Left ventricle myocardium inferior (tissue), 1 donor: ENCODE results near the gene SV2A. TPM values are rescaled to one million over a fixed set of nuclear protein-coding genes. Genes with fewer than 3 reads are reported as not detected.
A peak's percentile ranks its signal among the peaks of the same experiment; 100 is the strongest.
"Not testable (repeated sequence)": the region's sequence is repeated elsewhere in the genome, so short reads cannot be mapped to it uniquely, and the experiment has no call there.

ENCODE experiments used
- DNase-seq: peaks from one replicate; pipeline ENCODE4 v3.0.0-alpha.2; 2020
- H3K27ac ChIP-seq: fragments of 200-600 bp; replicated peaks from 2 replicates; pipeline ENCODE4 v1.8.0; 2021
- H3K27me3 ChIP-seq: fragments of 200-600 bp; 2 replicates; pipeline ENCODE4 v1.8.0; 2021; ENCODE audit warnings: low read depth
- H3K36me3 ChIP-seq: fragments of 200-600 bp; 2 replicates; pipeline ENCODE4 v1.8.0; 2021
- H3K4me1 ChIP-seq: fragments of 200-600 bp; 2 replicates; pipeline ENCODE4 v1.8.0; 2021
- H3K4me3 ChIP-seq: fragments of 200-600 bp; 2 replicates; pipeline ENCODE4 v1.8.0; 2021; ENCODE audit warnings: mild to moderate bottlenecking, moderate library complexity
- H3K9me3 ChIP-seq: fragments of 200-600 bp; replicated peaks from 2 replicates; pipeline ENCODE4 v1.8.0; 2021
- intact Hi-C: fragments of 100-400 bp; cut with micrococcal nuclease; formaldehyde crosslinking; loops from one replicate; pipeline ENCODE4 v1.11.0; 2022
- total RNA-seq: library from RNA; stranded (reverse); fragmentation: NEBNext Ultra II Directional; extraction: Animal tissue kit (Norgen Biotek cat#: 25700); gene quantifications from one replicate; pipeline ENCODE4 v1.2.1, GENCODE V29; 2021
- TF ChIP-seq, protein P1 (sequence below): fragments of 200-600 bp; IDR thresholded peaks from 2 replicates; pipeline ENCODE4 v1.8.0; 2021; ENCODE audit warnings: antibody characterized with exemption, mild to moderate bottlenecking, borderline replicate concordance
- donor health status: DM: no; HTN: yes; CAD: no; lungs with severe emphysema.

The SV2A gene
- total RNA-seq, 1 donor from 2014 or later: 0.44 TPM

- Histone ChIP-seq H3K36me3 (no peaks in the 10 kb centered on the region), H3K4me1 (peaks cover 19% of the 10 kb centered on the region), H3K9me3 (no peaks in the 10 kb centered on the region), H3K27ac (peak within 1 kb of the TSS; percentile 92), H3K27me3 (no peaks in the 10 kb centered on the region), H3K4me3 (peak within 1 kb of the TSS; percentile 79)
- peak; percentile 94 for DNase-seq
- TF ChIP-seq, protein P1, sequence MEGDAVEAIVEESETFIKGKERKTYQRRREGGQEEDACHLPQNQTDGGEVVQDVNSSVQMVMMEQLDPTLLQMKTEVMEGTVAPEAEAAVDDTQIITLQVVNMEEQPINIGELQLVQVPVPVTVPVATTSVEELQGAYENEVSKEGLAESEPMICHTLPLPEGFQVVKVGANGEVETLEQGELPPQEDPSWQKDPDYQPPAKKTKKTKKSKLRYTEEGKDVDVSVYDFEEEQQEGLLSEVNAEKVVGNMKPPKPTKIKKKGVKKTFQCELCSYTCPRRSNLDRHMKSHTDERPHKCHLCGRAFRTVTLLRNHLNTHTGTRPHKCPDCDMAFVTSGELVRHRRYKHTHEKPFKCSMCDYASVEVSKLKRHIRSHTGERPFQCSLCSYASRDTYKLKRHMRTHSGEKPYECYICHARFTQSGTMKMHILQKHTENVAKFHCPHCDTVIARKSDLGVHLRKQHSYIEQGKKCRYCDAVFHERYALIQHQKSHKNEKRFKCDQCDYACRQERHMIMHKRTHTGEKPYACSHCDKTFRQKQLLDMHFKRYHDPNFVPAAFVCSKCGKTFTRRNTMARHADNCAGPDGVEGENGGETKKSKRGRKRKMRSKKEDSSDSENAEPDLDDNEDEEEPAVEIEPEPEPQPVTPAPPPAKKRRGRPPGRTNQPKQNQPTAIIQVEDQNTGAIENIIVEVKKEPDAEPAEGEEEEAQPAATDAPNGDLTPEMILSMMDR: no peak
- intact Hi-C loops: no loop called here
These were observed 18.0 kb downstream of the SV2A start, which contains the start of gene BOLA1 for GRCh38 chr1:149899460-149900284. Gene BOLA1 (plus strand): TSS chr1:149899568. CDS start chr1:149900060, 492 bp downstream.

GRCh38 chr1:149896575-149896974 lies 21.1 kb downstream of the SV2A start:
- no peak overlapping the region for H3K4me3 ChIP-seq
- no peak overlapping the region for H3K27ac ChIP-seq
- H3K9me3 ChIP-seq: no peaks in the 10 kb centered on the region
- DNase-seq: no peak
- intact Hi-C loops: no loop called here
- no peaks in the 10 kb centered on the region for H3K36me3 ChIP-seq
- peaks cover 19% of the 10 kb centered on the region for H3K4me1 ChIP-seq
- TF ChIP-seq, protein P1: no peak
- no peaks in the 10 kb centered on the region for H3K27me3 ChIP-seq

- Histone ChIP-seq H3K4me3 (peak overlapping the region; percentile 77), H3K4me1 (peaks cover 43% of the 10 kb centered on the region), H3K27ac (peak overlapping the region; percentile 98), H3K36me3 (no peaks in the 10 kb centered on the region), H3K27me3 (no peaks in the 10 kb centered on the region), H3K9me3 (no peaks in the 10 kb centered on the region)
- no peak for DNase-seq
- TF ChIP-seq, protein P1: no peak
- intact Hi-C loops: no loop called here
These were observed 28.7 kb downstream of the SV2A start for GRCh38 chr1:149888999-149889289.

GRCh38 chr1:149888247-149888998 lies 29.2 kb downstream of the SV2A start:
- intact Hi-C loops: no loop called here
- Histone ChIP-seq H3K27ac (peak overlapping the region; percentile 98), H3K36me3 (no peaks in the 10 kb centered on the region), H3K9me3 (no peaks in the 10 kb centered on the region), H3K4me3 (peak overlapping the region; percentile 77), H3K4me1 (peaks cover 49% of the 10 kb centered on the region), H3K27me3 (no peaks in the 10 kb centered on the region)
- TF ChIP-seq, protein P1: peak; percentile 59
- peak; percentile 76 for DNase-seq

GRCh38 chr1:149887456-149888246 lies 30.0 kb downstream of the SV2A start:
- Histone ChIP-seq H3K27ac (peak overlapping the region; percentile 98), H3K9me3 (no peaks in the 10 kb centered on the region), H3K4me1 (peaks cover 51% of the 10 kb centered on the region), H3K4me3 (peak overlapping the region; percentile 77), H3K36me3 (no peaks in the 10 kb centered on the region), H3K27me3 (no peaks in the 10 kb centered on the region)
- intact Hi-C loops: no loop called here
- TF ChIP-seq, protein P1: no peak
- peak; percentile 53 for DNase-seq

DNA sequence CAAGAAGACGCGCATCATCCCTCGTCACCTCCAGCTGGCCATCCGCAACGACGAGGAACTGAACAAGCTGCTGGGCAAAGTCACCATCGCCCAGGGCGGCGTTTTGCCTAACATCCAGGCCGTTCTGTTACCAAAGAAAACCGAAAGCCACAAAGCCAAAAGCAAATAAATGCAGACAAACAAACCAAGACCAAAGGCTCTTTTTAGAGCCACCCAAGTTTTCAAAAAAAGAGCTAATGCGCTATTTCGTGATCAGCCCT lies 30.5 kb downstream of the SV2A start:
- H3K36me3 ChIP-seq, intact Hi-C loops, DNase-seq, H3K9me3 ChIP-seq, H3K27me3 ChIP-seq: not testable (repeated sequence)
- Histone ChIP-seq H3K4me1 (peaks cover 51% of the 10 kb centered on the region), H3K4me3 (peak overlapping the region; percentile 77), H3K27ac (peak overlapping the region; percentile 98)
